ENCODE data around the gene TSGA10IP.

The TSGA10IP gene

GRCh38 chr11:65900125-65900898 is 45.0 kb upstream of the TSGA10IP start, which contains the start of gene FOSL1:
Gene FOSL1, minus strand, starts transcription at chr11:65900388. Its CDS starts 49 bp downstream, at chr11:65900339.
- H3K18ac ChIP-seq (ENCODE audit: low read length), result peak within 1 kb of the TSS; percentile 78
- peaks cover 0 to 2% of the 10 kb centered on the region in 2 donors for H3K9me3 ChIP-seq (replicated peaks in 1 of 2; ENCODE audit: control insufficient read depth in 2 of 2, insufficient read depth in 1 of 2, low read depth in 1 of 2, low read length in 2 of 2)
- DNase-seq (ENCODE audit: low spot score), result no peak
- H2BK5ac ChIP-seq (ENCODE audit: low read length), result no peak within 1 kb of the TSS
- peaks cover 20 to 53% (median 21%) of the 10 kb centered on the region in 3 experiments for H3K27me3 ChIP-seq (ENCODE audit: control insufficient read depth in 3 of 3, insufficient read depth in 3 of 3, low read depth in 1 of 3, low read length in 3 of 3)
- no peak within 1 kb of the TSS for H3K4ac ChIP-seq (ENCODE audit: low read length)
- H2BK12ac ChIP-seq (ENCODE audit: low read length), result peak within 1 kb of the TSS; percentile 16
- no CpG with 5 or more reads among the region's 80 CpGs for WGBS, 2 donors (ENCODE audit: extremely low coverage in 2 of 2, insufficient read length in 2 of 2, insufficient replicate concordance in 1 of 2)
- H2BK120ac ChIP-seq (ENCODE audit: low read depth, low read length), result peak within 1 kb of the TSS; percentile 74
- peak within 1 kb of the TSS; percentile 32 for H2BK15ac ChIP-seq (ENCODE audit: low read length)
- H3K79me1 ChIP-seq (ENCODE audit: low read depth, low read length), result no peaks in the 10 kb centered on the region
- peak within 1 kb of the TSS; percentile 63 for H3K9ac ChIP-seq (ENCODE audit: low read depth, low read length, poor library complexity)
- no peak within 1 kb of the TSS for H4K8ac ChIP-seq (ENCODE audit: low read depth, low read length)
- peak within 1 kb of the TSS; percentile 53 to 70 for H3K4me3 ChIP-seq (ENCODE audit: low read length in 2 of 2)
- no peak within 1 kb of the TSS for H3K27ac ChIP-seq (replicated peaks; ENCODE audit: low read length)
- peak within 1 kb of the TSS; percentile 97 for H3K14ac ChIP-seq (ENCODE audit: low read length)
- no peaks in the 10 kb centered on the region for H3K36me3 ChIP-seq (replicated peaks in 1 of 2; ENCODE audit: control insufficient read depth in 2 of 2, insufficient read depth in 2 of 2, low read length in 2 of 2)
- H3K4me1 ChIP-seq (ENCODE audit: control insufficient read depth in 2 of 2, insufficient read depth in 1 of 2, low read depth in 1 of 2, low read length in 2 of 2), result peaks cover 11 to 12% of the 10 kb centered on the region in 2 donors
- peak within 1 kb of the TSS; percentile 94 for H2AFZ ChIP-seq (ENCODE audit: low read length)
- no peak within 1 kb of the TSS for H4K91ac ChIP-seq (ENCODE audit: low read depth, low read length, poor library complexity)
- H2AK5ac ChIP-seq (ENCODE audit: low read depth, low read length), result peak within 1 kb of the TSS; percentile 88
- peak within 1 kb of the TSS; percentile 97 for H3K4me2 ChIP-seq (ENCODE audit: insufficient read depth, low read length, poor library complexity, severe bottlenecking)
- peak within 1 kb of the TSS; percentile 96 for H3K23ac ChIP-seq (ENCODE audit: low read depth, low read length, poor library complexity)

GRCh38 chr11:65900899-65901180 is 44.4 kb upstream of the TSGA10IP start:
- H4K91ac ChIP-seq (ENCODE audit: low read depth, low read length, poor library complexity), result no peak overlapping the region
- no peak overlapping the region for H3K27ac ChIP-seq (replicated peaks; ENCODE audit: low read length)
- DNase-seq (ENCODE audit: low spot score), result no peak
- no peak overlapping the region for H2BK12ac ChIP-seq (ENCODE audit: low read length)
- H3K4me3 ChIP-seq (ENCODE audit: low read length in 2 of 2), result peak overlapping the region in 1 of 2 donors; percentile 53
- no peak overlapping the region for H2AK5ac ChIP-seq (ENCODE audit: low read depth, low read length)
- H3K4me1 ChIP-seq (ENCODE audit: control insufficient read depth in 2 of 2, insufficient read depth in 1 of 2, low read depth in 1 of 2, low read length in 2 of 2), result peaks cover 11 to 12% of the 10 kb centered on the region in 2 donors
- H2BK120ac ChIP-seq (ENCODE audit: low read depth, low read length), result no peak overlapping the region
- no peak overlapping the region for H3K9ac ChIP-seq (ENCODE audit: low read depth, low read length, poor library complexity)
- no peak overlapping the region for H3K23ac ChIP-seq (ENCODE audit: low read depth, low read length, poor library complexity)
- H3K4me2 ChIP-seq (ENCODE audit: insufficient read depth, low read length, poor library complexity, severe bottlenecking), result no peak overlapping the region
- H3K79me1 ChIP-seq (ENCODE audit: low read depth, low read length), result no peaks in the 10 kb centered on the region
- no CpG with 5 or more reads among the region's 11 CpGs for WGBS, 2 donors (ENCODE audit: extremely low coverage in 2 of 2, insufficient read length in 2 of 2, insufficient replicate concordance in 1 of 2)
- no peak overlapping the region for H2BK15ac ChIP-seq (ENCODE audit: low read length)
- H3K18ac ChIP-seq (ENCODE audit: low read length), result no peak overlapping the region
- H3K27me3 ChIP-seq (ENCODE audit: control insufficient read depth in 3 of 3, insufficient read depth in 3 of 3, low read depth in 1 of 3, low read length in 3 of 3), result peaks cover 20 to 53% (median 21%) of the 10 kb centered on the region in 3 experiments
- peak overlapping the region; percentile 94 for H2AFZ ChIP-seq (ENCODE audit: low read length)
- no peaks in the 10 kb centered on the region for H3K36me3 ChIP-seq (replicated peaks in 1 of 2; ENCODE audit: control insufficient read depth in 2 of 2, insufficient read depth in 2 of 2, low read length in 2 of 2)
- H2BK5ac ChIP-seq (ENCODE audit: low read length), result no peak overlapping the region
- no peak overlapping the region for H3K4ac ChIP-seq (ENCODE audit: low read length)
- no peak overlapping the region for H3K14ac ChIP-seq (ENCODE audit: low read length)
- no peak overlapping the region for H4K8ac ChIP-seq (ENCODE audit: low read depth, low read length)
- peaks cover 0 to 2% of the 10 kb centered on the region in 2 donors for H3K9me3 ChIP-seq (replicated peaks in 1 of 2; ENCODE audit: control insufficient read depth in 2 of 2, insufficient read depth in 1 of 2, low read depth in 1 of 2, low read length in 2 of 2)

GRCh38 chr11:65903068-65903481 is 42.2 kb upstream of the TSGA10IP start:
- no peak overlapping the region for H2AK5ac ChIP-seq (ENCODE audit: low read depth, low read length)
- H3K4me2 ChIP-seq (ENCODE audit: insufficient read depth, low read length, poor library complexity, severe bottlenecking), result no peak overlapping the region
- no peak overlapping the region for H4K8ac ChIP-seq (ENCODE audit: low read depth, low read length)
- no peaks in the 10 kb centered on the region for H3K36me3 ChIP-seq (replicated peaks in 1 of 2; ENCODE audit: control insufficient read depth in 2 of 2, insufficient read depth in 2 of 2, low read length in 2 of 2)
- H3K9me3 ChIP-seq (replicated peaks in 1 of 2; ENCODE audit: control insufficient read depth in 2 of 2, insufficient read depth in 1 of 2, low read depth in 1 of 2, low read length in 2 of 2), result peaks cover 0 to 2% of the 10 kb centered on the region in 2 donors
- H3K23ac ChIP-seq (ENCODE audit: low read depth, low read length, poor library complexity), result no peak overlapping the region
- no peak overlapping the region for H3K27ac ChIP-seq (replicated peaks; ENCODE audit: low read length)
- H3K9ac ChIP-seq (ENCODE audit: low read depth, low read length, poor library complexity), result peak overlapping the region; percentile 77
- no peaks in the 10 kb centered on the region for H3K79me1 ChIP-seq (ENCODE audit: low read depth, low read length)
- peak overlapping the region; percentile 10 for H3K4ac ChIP-seq (ENCODE audit: low read length)
- no CpG with 5 or more reads among the region's 5 CpGs for WGBS, 2 donors (ENCODE audit: extremely low coverage in 2 of 2, insufficient read length in 2 of 2, insufficient replicate concordance in 1 of 2)
- no peak overlapping the region for H2BK5ac ChIP-seq (ENCODE audit: low read length)
- no peak overlapping the region for H4K91ac ChIP-seq (ENCODE audit: low read depth, low read length, poor library complexity)
- peak overlapping the region; percentile 89 for H3K14ac ChIP-seq (ENCODE audit: low read length)
- no peak overlapping the region for H2BK120ac ChIP-seq (ENCODE audit: low read depth, low read length)
- no peak overlapping the region for H2BK15ac ChIP-seq (ENCODE audit: low read length)
- H2BK12ac ChIP-seq (ENCODE audit: low read length), result peak overlapping the region; percentile 41
- peak overlapping the region; percentile 80 for H3K18ac ChIP-seq (ENCODE audit: low read length)
- peaks cover 11 to 12% of the 10 kb centered on the region in 2 donors for H3K4me1 ChIP-seq (ENCODE audit: control insufficient read depth in 2 of 2, insufficient read depth in 1 of 2, low read depth in 1 of 2, low read length in 2 of 2)
- peaks cover 20 to 55% (median 21%) of the 10 kb centered on the region in 3 experiments for H3K27me3 ChIP-seq (ENCODE audit: control insufficient read depth in 3 of 3, insufficient read depth in 3 of 3, low read depth in 1 of 3, low read length in 3 of 3)
- peak overlapping the region; percentile 75 for H2AFZ ChIP-seq (ENCODE audit: low read length)
- H3K4me3 ChIP-seq (ENCODE audit: low read length in 2 of 2), result no peak overlapping the region
- DNase-seq (ENCODE audit: low spot score), result no peak

- no peak overlapping the region for H2BK15ac ChIP-seq (ENCODE audit: low read length)
- no peak overlapping the region for H3K27ac ChIP-seq (replicated peaks; ENCODE audit: low read length)
- H4K91ac ChIP-seq (ENCODE audit: low read depth, low read length, poor library complexity), result no peak overlapping the region
- peaks cover 11 to 12% of the 10 kb centered on the region in 2 donors for H3K4me1 ChIP-seq (ENCODE audit: control insufficient read depth in 2 of 2, insufficient read depth in 1 of 2, low read depth in 1 of 2, low read length in 2 of 2)
- H3K23ac ChIP-seq (ENCODE audit: low read depth, low read length, poor library complexity), result no peak overlapping the region
- H3K4me2 ChIP-seq (ENCODE audit: insufficient read depth, low read length, poor library complexity, severe bottlenecking), result no peak overlapping the region
- H3K9ac ChIP-seq (ENCODE audit: low read depth, low read length, poor library complexity), result no peak overlapping the region
- no peaks in the 10 kb centered on the region for H3K79me1 ChIP-seq (ENCODE audit: low read depth, low read length)
- no peak overlapping the region for H3K4ac ChIP-seq (ENCODE audit: low read length)
- H4K8ac ChIP-seq (ENCODE audit: low read depth, low read length), result no peak overlapping the region
- no CpG with 5 or more reads among the region's 8 CpGs for WGBS, 2 donors (ENCODE audit: extremely low coverage in 2 of 2, insufficient read length in 2 of 2, insufficient replicate concordance in 1 of 2)
- no peaks in the 10 kb centered on the region for H3K36me3 ChIP-seq (replicated peaks in 1 of 2; ENCODE audit: control insufficient read depth in 2 of 2, insufficient read depth in 2 of 2, low read length in 2 of 2)
- H2BK5ac ChIP-seq (ENCODE audit: low read length), result no peak overlapping the region
- H3K14ac ChIP-seq (ENCODE audit: low read length), result no peak overlapping the region
- no peak overlapping the region for H3K18ac ChIP-seq (ENCODE audit: low read length)
- no peak overlapping the region for H2BK12ac ChIP-seq (ENCODE audit: low read length)
- H2AFZ ChIP-seq (ENCODE audit: low read length), result no peak overlapping the region
- peaks cover 20 to 48% (median 21%) of the 10 kb centered on the region in 3 experiments for H3K27me3 ChIP-seq (ENCODE audit: control insufficient read depth in 3 of 3, insufficient read depth in 3 of 3, low read depth in 1 of 3, low read length in 3 of 3)
- no peak overlapping the region for H2AK5ac ChIP-seq (ENCODE audit: low read depth, low read length)
- no peak for DNase-seq (ENCODE audit: low spot score)
- H3K9me3 ChIP-seq (replicated peaks in 1 of 2; ENCODE audit: control insufficient read depth in 2 of 2, insufficient read depth in 1 of 2, low read depth in 1 of 2, low read length in 2 of 2), result peaks cover 0 to 2% of the 10 kb centered on the region in 2 donors
- H3K4me3 ChIP-seq (ENCODE audit: low read length in 2 of 2), result no peak overlapping the region
- H2BK120ac ChIP-seq (ENCODE audit: low read depth, low read length), result no peak overlapping the region
These were observed 41.6 kb upstream of the TSGA10IP start for GRCh38 chr11:65903715-65904114.
